ENCODE data around the gene MTMR1.

Gene MTMR1

GRCh38 chrX:150765237-150765636, 72.0 kb downstream of the MTMR1 start:
- no peak for DNase-seq

GRCh38 chrX:150765782-150766350, 72.7 kb downstream of the MTMR1 start:
- DNase-seq, result no peak

GRCh38 chrX:150766351-150767044, 73.3 kb downstream of the MTMR1 start:
- DNase-seq, result no peak

- no peak for DNase-seq
Observed at GRCh38 chrX:150767045-150767395, 73.8 kb downstream of the MTMR1 start.

- DNase-seq, result no peak
Observed at GRCh38 chrX:150767475-150768131, 74.4 kb downstream of the MTMR1 start.

- DNase-seq, result no peak
Observed at GRCh38 chrX:150768132-150768485, 74.9 kb downstream of the MTMR1 start.

GRCh38 chrX:150768580-150769190, 75.5 kb downstream of the MTMR1 start:
- no peak for DNase-seq

GRCh38 chrX:150769408-150769807, 76.2 kb downstream of the MTMR1 start:
- no peak for DNase-seq

- no peak for DNase-seq
Observed at GRCh38 chrX:150770623-150771022, 77.4 kb downstream of the MTMR1 start.

- DNase-seq, result no peak
Observed at GRCh38 chrX:150771116-150771515, 77.9 kb downstream of the MTMR1 start.

GRCh38 chrX:150772150-150772970, 79.2 kb downstream of the MTMR1 start:
- peak; percentile 83 for DNase-seq

- no peak for DNase-seq
Observed at GRCh38 chrX:150773117-150773516, 79.9 kb downstream of the MTMR1 start.

GRCh38 chrX:150773634-150774033, 80.4 kb downstream of the MTMR1 start:
- DNase-seq, result no peak

- no peak for DNase-seq
Observed at GRCh38 chrX:150774798-150775568, 81.8 kb downstream of the MTMR1 start.

- no peak for DNase-seq
Observed at GRCh38 chrX:150775569-150776350, 82.6 kb downstream of the MTMR1 start.

- no peak for DNase-seq
Observed at GRCh38 chrX:150777328-150777992, 84.3 kb downstream of the MTMR1 start.

GRCh38 chrX:150779385-150779784, 86.2 kb downstream of the MTMR1 start:
- DNase-seq, result no peak

- DNase-seq, result no peak
Observed at GRCh38 chrX:150781677-150782076, 88.5 kb downstream of the MTMR1 start.

GRCh38 chrX:150790021-150790420, 96.8 kb downstream of the MTMR1 start:
- DNase-seq, result no peak

- DNase-seq, result no peak
Observed at GRCh38 chrX:150792949-150793527, 99.8 kb downstream of the MTMR1 start.

GRCh38 chrX:150805736-150806135, 112.5 kb downstream of the MTMR1 start:
- DNase-seq, result no peak
